Endothelial cell of hepatic sinusoid (primary cell): ENCODE data around the gene COL6A1.
"Not testable (repeated sequence)": the region's sequence is repeated elsewhere in the genome, so short reads cannot be mapped to it uniquely, and the experiment has no call there.

Source experiments
- in situ Hi-C: cut with HindIII; loops from 2 replicates; pipeline ENCODE4 v1.10.0; 2017; ENCODE audit warnings: low sequenced_read_pairs

Gene COL6A1

GRCh38 chr21:45963232-45963570, 18.4 kb upstream of the COL6A1 start:
- in situ Hi-C loops = no loop called here

- in situ Hi-C loops = no loop called here
Observed at GRCh38 chr21:45964649-45965048, 16.9 kb upstream of the COL6A1 start.

GRCh38 chr21:45965084-45965809, 16.3 kb upstream of the COL6A1 start:
- in situ Hi-C loops = no loop called here

GRCh38 chr21:45966791-45967394, 14.7 kb upstream of the COL6A1 start:
- in situ Hi-C loops = no loop called here

- in situ Hi-C loops = no loop called here
Observed at GRCh38 chr21:45969921-45970673, 11.5 kb upstream of the COL6A1 start.

- in situ Hi-C loops = no loop called here
Observed at GRCh38 chr21:45970674-45971615, 10.6 kb upstream of the COL6A1 start.

- in situ Hi-C loops = no loop called here
Observed at GRCh38 chr21:45971616-45972352, 9.8 kb upstream of the COL6A1 start.

GRCh38 chr21:45972353-45972715, 9.2 kb upstream of the COL6A1 start:
- in situ Hi-C loops = no loop called here

GRCh38 chr21:45972716-45973474, 8.7 kb upstream of the COL6A1 start:
- in situ Hi-C loops = no loop called here

GRCh38 chr21:45973475-45974072, 8.0 kb upstream of the COL6A1 start:
- in situ Hi-C loops = no loop called here

GRCh38 chr21:45974073-45975019, 7.2 kb upstream of the COL6A1 start:
- in situ Hi-C loops = no loop called here

GRCh38 chr21:45975020-45975666, 6.4 kb upstream of the COL6A1 start:
- in situ Hi-C loops = no loop called here

GRCh38 chr21:45975667-45976409, 5.7 kb upstream of the COL6A1 start:
- in situ Hi-C loops = not testable (repeated sequence)

- in situ Hi-C loops = no loop called here
Observed at GRCh38 chr21:45976701-45977311, 4.8 kb upstream of the COL6A1 start.

GRCh38 chr21:45977396-45977795, 4.2 kb upstream of the COL6A1 start:
- in situ Hi-C loops = no loop called here

GRCh38 chr21:45979141-45979631, 2.4 kb upstream of the COL6A1 start:
- in situ Hi-C loops = no loop called here
